Stomach (tissue), 9 donors: Measurements from ENCODE around the gene BCR. TPM values are rescaled to one million over a fixed set of nuclear protein-coding genes. Genes with fewer than 3 reads are reported as not detected.

Source experiments
- DNase-seq, 2 donors: peaks; one replicate each; pipeline versions ENCODE4 v3.0.0 to v3.0.0-alpha.2; 2013 to 2019
- H3K27ac ChIP-seq, 5 donors: fragments of 200-600 bp in 4 of 5; sonication (generic) in 4 of 5; one replicate each; pipeline ENCODE4 v1.5.1; 2013 to 2019; ENCODE audit warnings: mild to moderate bottlenecking in 1 of 5, moderate library complexity in 1 of 5
- H3K27me3 ChIP-seq, 3 donors: fragments of 200-600 bp; sonication (generic); one replicate each; pipeline ENCODE4 v1.5.1; 2017 to 2019; ENCODE audit warnings: mixed run types in 1 of 3
- H3K36me3 ChIP-seq, 4 donors: fragments of 200-600 bp; sonication (generic); 1 replicate in 3 of 4; 2 replicates in 1 of 4; pipeline ENCODE4 v1.5.1; 2016 to 2019
- H3K4me1 ChIP-seq, 4 donors: fragments of 200-600 bp; sonication (generic); one replicate each; pipeline ENCODE4 v1.5.1; 2016 to 2019
- H3K4me3 ChIP-seq, 4 donors: fragments of 200-600 bp; sonication (generic) in 3 of 4; one replicate each; pipeline ENCODE4 v1.5.1; 2016 to 2019; ENCODE audit warnings: mild to moderate bottlenecking in 1 of 4
- H3K9me3 ChIP-seq, 4 donors: fragments of 200-600 bp; sonication (generic); one replicate each; pipeline ENCODE4 v1.5.1; 2016 to 2019
- EP300 ChIP-seq: sonication (generic); formaldehyde crosslinking; IDR thresholded peaks from one replicate; pipeline ENCODE4 v1.6.1; 2017; ENCODE audit warnings: antibody characterized with exemption
- POLR2A ChIP-seq, 4 donors: fragments of 450-650 bp; IDR thresholded peaks; one replicate each; pipeline ENCODE4 v1.6.1; 2016; ENCODE audit warnings: antibody characterized with exemption in 4 of 4, control low read depth in 2 of 4, mild to moderate bottlenecking in 1 of 4, moderate library complexity in 1 of 4
- POLR2AphosphoS5 ChIP-seq, 3 donors: sonication (generic); formaldehyde crosslinking; IDR thresholded peaks; one replicate each; pipeline ENCODE4 v1.6.1; 2016; ENCODE audit warnings: antibody characterized with exemption in 3 of 3
- WGBS, 5 donors: extraction: QIAGEN DNeasy Blood & Tissue Kit in 3 of 5; methylation state at CpG; one replicate each; pipeline versions ENCODE4 v1.1.5 to v1.1.7; 2013 to 2018; 5-methylcytosine and 5-hydroxymethylcytosine counted together
- intact Hi-C: fragments of 100-400 bp; cut with DNase I; formaldehyde crosslinking; loops from one replicate; pipeline ENCODE4 v1.15.1; 2023; ENCODE audit warnings: low total_unique reads
- polyA plus RNA-seq, 3 donors: library from polyadenylated mRNA; stranded (reverse); fragments of 200-250 nt; gene quantifications; one replicate each; pipeline ENCODE4 v1.2.3, GENCODE V29; 2013
- total RNA-seq, 5 donors: library from RNA; depleted of rRNA; stranded (reverse); fragments of >200 nt; gene quantifications; one replicate each; pipeline versions ENCODE4 v1.1.0 to v1.2.3, GENCODE V29; 2014 to 2016
- TF ChIP-seq, protein P1 (sequence below), 7 experiments: fragments of 450-650 bp in 4 of 7; fragments of 200-600 bp in 3 of 7; sonication (generic) in 3 of 7; IDR thresholded peaks; one replicate each; pipeline ENCODE4 v1.5.1; 2016 to 2019; ENCODE audit warnings: antibody characterized with exemption in 7 of 7, control low read depth in 2 of 7, mild to moderate bottlenecking in 1 of 7
- donor health status: healthy with polysubstance abuse.
- donor health status: Bipolar disorder and iron deficiency.
- donor health status: healthy.

The BCR gene
- total and polyA plus RNA-seq, 8 donors = 10.4 to 80.1 (median 19.6) TPM

DNA sequence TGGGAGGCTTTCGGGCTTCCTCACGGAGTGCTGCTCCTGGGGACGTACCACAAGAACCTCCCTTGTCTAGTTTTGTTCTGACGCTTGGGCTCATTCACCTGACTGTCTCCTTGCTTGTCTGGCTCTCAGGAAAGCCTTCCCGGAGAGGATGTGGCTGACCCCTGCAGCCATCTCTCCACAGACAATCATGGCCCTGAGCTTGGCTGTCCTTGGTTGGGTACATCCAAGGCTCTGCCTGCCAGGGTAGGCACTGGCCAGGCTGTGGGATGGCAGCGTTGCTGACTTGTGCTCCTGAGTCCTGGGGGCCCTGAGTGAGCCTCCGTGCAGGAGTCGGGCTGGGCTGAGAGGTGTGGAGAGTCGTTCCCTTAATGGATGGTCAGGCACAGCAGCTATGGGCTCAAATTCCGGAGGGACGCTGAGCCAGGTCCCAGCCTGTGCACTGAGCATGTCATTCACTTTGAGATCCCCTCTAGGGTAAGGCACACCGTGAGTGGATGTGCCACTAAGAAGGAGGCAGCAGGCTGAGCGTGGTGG, 32.8 kb downstream of the BCR start:
- no peak for DNase-seq
- TF ChIP-seq POLR2AphosphoS5 (IDR thresholded peaks at IDR 0.05) (no peak), EP300 (no peak), POLR2A (IDR thresholded peaks at IDR 0.05) (no peak)
- TF ChIP-seq, protein P1, sequence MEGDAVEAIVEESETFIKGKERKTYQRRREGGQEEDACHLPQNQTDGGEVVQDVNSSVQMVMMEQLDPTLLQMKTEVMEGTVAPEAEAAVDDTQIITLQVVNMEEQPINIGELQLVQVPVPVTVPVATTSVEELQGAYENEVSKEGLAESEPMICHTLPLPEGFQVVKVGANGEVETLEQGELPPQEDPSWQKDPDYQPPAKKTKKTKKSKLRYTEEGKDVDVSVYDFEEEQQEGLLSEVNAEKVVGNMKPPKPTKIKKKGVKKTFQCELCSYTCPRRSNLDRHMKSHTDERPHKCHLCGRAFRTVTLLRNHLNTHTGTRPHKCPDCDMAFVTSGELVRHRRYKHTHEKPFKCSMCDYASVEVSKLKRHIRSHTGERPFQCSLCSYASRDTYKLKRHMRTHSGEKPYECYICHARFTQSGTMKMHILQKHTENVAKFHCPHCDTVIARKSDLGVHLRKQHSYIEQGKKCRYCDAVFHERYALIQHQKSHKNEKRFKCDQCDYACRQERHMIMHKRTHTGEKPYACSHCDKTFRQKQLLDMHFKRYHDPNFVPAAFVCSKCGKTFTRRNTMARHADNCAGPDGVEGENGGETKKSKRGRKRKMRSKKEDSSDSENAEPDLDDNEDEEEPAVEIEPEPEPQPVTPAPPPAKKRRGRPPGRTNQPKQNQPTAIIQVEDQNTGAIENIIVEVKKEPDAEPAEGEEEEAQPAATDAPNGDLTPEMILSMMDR (IDR thresholded peaks at IDR 0.05) = no peak
- Histone ChIP-seq H3K4me1 (peaks cover 38 to 69% (median 51%) of the 10 kb centered on the region in 4 donors), H3K36me3 (peaks cover 0 to 4% (median under 1%) of the 10 kb centered on the region in 4 donors), H3K4me3 (no peak overlapping the region), H3K9me3 (no peaks in the 10 kb centered on the region), H3K27ac (no peak overlapping the region), H3K27me3 (no peaks in the 10 kb centered on the region)
- intact Hi-C loops = no loop called here
- WGBS, 5 donors = 91 to 95% (median 93%) methylated on average over 13 of the region's 13 CpGs

GRCh38 chr22:23213581-23214334, 33.4 kb downstream of the BCR start:
- intact Hi-C loops = no loop called here
- 65 to 75% (median 68%) methylated on average over 11 of the region's 11 CpGs for WGBS, 5 donors
- no peak for DNase-seq
- Histone ChIP-seq H3K27ac (peak overlapping the region in 2 of 5 donors; percentile 76 to 86), H3K9me3 (no peaks in the 10 kb centered on the region), H3K4me3 (no peak overlapping the region), H3K36me3 (peaks cover 0 to 2% (median 0%) of the 10 kb centered on the region in 4 donors), H3K27me3 (no peaks in the 10 kb centered on the region), H3K4me1 (peaks cover 44 to 75% (median 57%) of the 10 kb centered on the region in 4 donors)
- TF ChIP-seq POLR2A (IDR thresholded peaks at IDR 0.05) (no peak), POLR2AphosphoS5 (IDR thresholded peaks at IDR 0.05) (no peak), EP300 (no peak)
- TF ChIP-seq, protein P1 (IDR thresholded peaks at IDR 0.05) = no peak

GRCh38 chr22:23214398-23214797, 34.1 kb downstream of the BCR start:
- Histone ChIP-seq H3K27ac (peak overlapping the region in 3 of 5 donors; percentile 50 to 86 (median 76)), H3K27me3 (no peaks in the 10 kb centered on the region), H3K9me3 (no peaks in the 10 kb centered on the region), H3K36me3 (no peaks in the 10 kb centered on the region), H3K4me1 (peaks cover 51 to 82% (median 64%) of the 10 kb centered on the region in 4 donors), H3K4me3 (no peak overlapping the region)
- WGBS, 5 donors = 89 to 96% (median 92%) methylated on average over 9 of the region's 9 CpGs
- intact Hi-C loops = no loop called here
- no peak for DNase-seq
- TF ChIP-seq POLR2AphosphoS5 (IDR thresholded peaks at IDR 0.05) (no peak), EP300 (no peak), POLR2A (IDR thresholded peaks at IDR 0.05) (no peak)
- TF ChIP-seq, protein P1 (IDR thresholded peaks at IDR 0.05) = no peak

DNA sequence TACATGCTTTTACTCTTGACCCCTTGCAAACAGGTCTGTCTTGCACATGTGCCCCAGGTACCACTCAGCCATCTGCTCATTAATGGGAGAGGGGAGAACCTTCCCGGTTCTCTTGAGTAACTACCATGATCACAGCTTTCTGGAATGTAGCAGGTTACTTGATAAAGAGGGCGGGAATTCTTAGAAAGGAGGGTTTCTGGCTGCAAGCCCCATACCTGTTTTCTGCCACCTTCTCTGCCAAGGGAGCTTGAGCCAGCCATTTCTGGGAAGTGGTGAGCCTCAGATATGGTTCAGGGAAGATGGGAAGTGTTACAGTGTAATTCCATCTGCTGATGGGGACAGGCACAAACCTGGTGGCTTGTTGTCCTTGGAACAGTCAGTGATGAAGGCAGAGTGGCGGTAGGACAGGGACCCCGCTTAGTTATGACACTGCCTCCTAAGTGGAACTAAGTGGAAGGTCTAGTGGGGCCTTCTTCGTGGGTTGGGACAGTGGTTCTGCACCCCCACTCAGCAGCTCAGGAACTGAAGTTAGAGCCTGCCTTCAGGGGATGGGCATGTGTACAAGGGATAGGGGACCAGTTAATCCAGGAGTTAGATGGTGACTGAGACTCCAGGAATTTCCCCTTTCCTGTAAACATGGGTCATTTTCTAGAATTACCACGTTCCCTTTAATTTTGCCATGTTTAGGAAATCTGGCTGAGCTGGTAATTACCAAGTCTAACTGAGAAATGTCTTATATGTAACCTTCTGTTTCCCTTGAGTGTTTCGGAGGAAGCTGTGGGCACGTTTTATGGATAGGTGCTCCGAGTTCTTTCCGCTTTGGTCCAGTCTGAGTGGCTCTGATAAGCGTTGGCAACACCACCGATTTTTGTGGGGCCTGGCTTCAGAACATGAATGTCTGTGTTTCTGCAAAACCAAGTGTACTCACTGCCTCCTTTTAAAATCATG, 35.3 kb downstream of the BCR start:
- peaks cover 62 to 90% (median 75%) of the 10 kb centered on the region in 4 donors for H3K4me1 ChIP-seq
- WGBS, 5 donors = 37 to 59% (median 47%) methylated on average over 12 of the region's 12 CpGs
- no peaks in the 10 kb centered on the region for H3K27me3 ChIP-seq

More for the DNA sequence above, 35.3 kb downstream of the BCR start:
- Histone ChIP-seq H3K36me3 (no peaks in the 10 kb centered on the region), H3K4me3 (no peak overlapping the region), H3K9me3 (no peaks in the 10 kb centered on the region), H3K27ac (peak overlapping the region; percentile 25 to 86 (median 50))
- peak; percentile 64 to 66 for DNase-seq
- intact Hi-C loops = no loop called here
- TF ChIP-seq POLR2AphosphoS5 (IDR thresholded peaks at IDR 0.05) (peak in 2 of 3 donors; percentile 5 to 40), EP300 (no peak), POLR2A (IDR thresholded peaks at IDR 0.05) (no peak)
- TF ChIP-seq, protein P1 (IDR thresholded peaks at IDR 0.05) = no peak
